Measurements from ENCODE around the gene KRT15. TPM values are rescaled to one million over a fixed set of nuclear protein-coding genes. Genes with fewer than 3 reads are reported as not detected.

Gene KRT15
- total RNA-seq, 2 donors from 2014 or later: 138 to 1,038 TPM

DNA sequence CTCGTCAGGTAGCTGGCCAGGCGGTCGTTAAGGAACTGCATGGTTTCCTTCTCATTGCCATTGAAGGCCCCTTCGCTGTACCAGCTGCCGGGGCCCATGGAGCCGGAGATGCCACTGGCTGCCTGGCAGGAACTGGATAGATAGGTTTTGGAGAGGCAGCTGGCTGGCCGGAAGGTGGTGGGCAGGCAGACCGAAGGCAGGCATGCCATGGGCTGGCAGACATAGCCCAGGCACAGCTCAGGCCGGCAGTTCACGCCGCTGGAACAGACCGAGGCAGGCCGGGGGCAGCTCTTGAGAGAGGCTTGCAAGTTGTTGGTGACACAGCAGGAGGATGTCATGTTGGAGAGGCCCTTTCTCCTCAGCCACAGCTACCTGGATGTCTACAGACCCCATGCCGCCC, 51.7 kb downstream of the KRT15 start, which contains the start of gene KRT32:
TSS of gene KRT32 (minus strand) at position 399 of the 400 bp plus-strand sequence. CDS start at position 338, 61 bp downstream.
- intact Hi-C loops (cut with DNase I): no loop called here
- no peak for DNase-seq (ENCODE audit: low spot score)
- TF ChIP-seq POLR2A (IDR thresholded peaks at IDR 0.05) (no peak), POLR2AphosphoS5 (IDR thresholded peaks at IDR 0.05) (no peak), CTCF (IDR thresholded peaks at IDR 0.05) (no peak)
- H3K36me3 ChIP-seq: no peaks in the 10 kb centered on the region
- no peaks in the 10 kb centered on the region for H3K27me3 ChIP-seq (replicated peaks; ENCODE audit: insufficient read depth)
- H3K27ac ChIP-seq: no peak within 1 kb of the TSS
- no peaks in the 10 kb centered on the region for H3K4me1 ChIP-seq (replicated peaks)
- no peak within 1 kb of the TSS for H3K4me3 ChIP-seq
- WGBS: 93% methylated on average over 14 of the region's 14 CpGs
- H3K9me3 ChIP-seq: no peaks in the 10 kb centered on the region

DNA sequence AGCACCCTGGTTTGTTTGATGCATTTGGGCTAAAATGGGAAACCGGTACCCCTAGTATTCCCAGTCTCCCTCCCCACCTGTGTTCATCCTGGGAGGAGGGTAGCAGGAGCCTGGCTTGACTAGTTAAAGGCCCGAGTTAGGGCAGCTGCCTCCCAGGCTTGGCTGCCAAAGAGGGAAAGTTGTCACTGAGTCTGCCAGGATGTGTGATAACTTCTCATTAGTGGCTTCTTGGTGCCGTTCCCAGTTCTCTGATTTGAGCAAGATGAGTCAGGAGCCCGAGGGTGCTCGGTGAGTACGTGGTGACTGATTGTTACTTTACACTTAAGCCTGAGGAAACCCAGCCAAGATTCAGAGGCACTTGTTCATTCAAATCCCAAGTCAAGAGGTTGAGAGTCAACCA, 54.0 kb downstream of the KRT15 start:
- H3K9me3 ChIP-seq: no peaks in the 10 kb centered on the region
- intact Hi-C loops (cut with DNase I): loop anchor here (5.0 kb wide), 1 partner anchor 43 kb away; the partner anchor contains the start of gene KRT13
- H3K4me1 ChIP-seq (replicated peaks): no peaks in the 10 kb centered on the region
- 11% methylated on average over 6 of the region's 6 CpGs for WGBS
- DNase-seq (ENCODE audit: low spot score): peak; percentile 87
- H3K27me3 ChIP-seq (replicated peaks; ENCODE audit: insufficient read depth): no peaks in the 10 kb centered on the region
- H3K27ac ChIP-seq: no peak overlapping the region
- no peaks in the 10 kb centered on the region for H3K36me3 ChIP-seq
- H3K4me3 ChIP-seq: no peak overlapping the region
- TF ChIP-seq POLR2AphosphoS5 (IDR thresholded peaks at IDR 0.05) (peak; percentile 85), CTCF (IDR thresholded peaks at IDR 0.05) (no peak)

- 82% methylated on average over 11 of the region's 11 CpGs for WGBS
- no peaks in the 10 kb centered on the region for H3K36me3 ChIP-seq
- intact Hi-C loops (cut with DNase I): loop anchor here (5.0 kb wide), 1 partner anchor 43 kb away; the partner anchor contains the start of gene KRT13
- no peak for DNase-seq (ENCODE audit: low spot score)
- H3K27me3 ChIP-seq (replicated peaks; ENCODE audit: insufficient read depth): no peaks in the 10 kb centered on the region
- H3K4me3 ChIP-seq: no peak overlapping the region
- no peaks in the 10 kb centered on the region for H3K9me3 ChIP-seq
- no peak overlapping the region for H3K27ac ChIP-seq
- no peak for TF ChIP-seq CTCF (IDR thresholded peaks at IDR 0.05)
- TF ChIP-seq POLR2A (IDR thresholded peaks at IDR 0.05): no peak
- no peak for TF ChIP-seq POLR2AphosphoS5 (IDR thresholded peaks at IDR 0.05)
- no peaks in the 10 kb centered on the region for H3K4me1 ChIP-seq (replicated peaks)
These were observed 54.5 kb downstream of the KRT15 start for GRCh38 chr17:41464173-41464572.

DNA sequence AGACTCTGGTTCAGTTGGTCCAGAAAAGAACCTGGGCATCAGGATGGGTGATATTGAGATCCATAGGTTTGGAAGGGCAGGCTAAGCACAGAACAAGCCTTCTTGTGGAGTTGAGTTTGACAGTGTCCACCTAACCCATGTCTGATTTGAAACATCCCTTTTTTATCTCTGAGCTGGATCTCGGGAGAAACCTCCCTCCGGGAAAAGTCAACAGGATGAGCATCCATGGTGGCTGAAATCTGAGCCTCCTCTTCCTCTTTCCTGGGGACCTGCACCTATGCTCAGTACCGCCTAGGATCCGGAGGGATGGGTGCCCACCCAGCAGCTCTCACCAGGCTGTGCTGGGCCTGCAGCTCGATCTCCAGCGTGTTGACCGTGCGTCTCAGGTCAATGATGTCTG, 54.9 kb downstream of the KRT15 start:
- 96% methylated on average over 8 of the region's 8 CpGs for WGBS
- no peak overlapping the region for H3K27ac ChIP-seq

More for the DNA sequence above, 54.9 kb downstream of the KRT15 start:
- H3K4me3 ChIP-seq: no peak overlapping the region
- DNase-seq (ENCODE audit: low spot score): no peak
- intact Hi-C loops (cut with DNase I): loop anchor here (5.0 kb wide), 1 partner anchor 44 kb away; the partner anchor contains the start of gene KRT13
- H3K27me3 ChIP-seq (replicated peaks; ENCODE audit: insufficient read depth): no peaks in the 10 kb centered on the region
- no peaks in the 10 kb centered on the region for H3K9me3 ChIP-seq
- no peak for TF ChIP-seq CTCF (IDR thresholded peaks at IDR 0.05)
- TF ChIP-seq POLR2AphosphoS5 (IDR thresholded peaks at IDR 0.05): no peak
- TF ChIP-seq POLR2A (IDR thresholded peaks at IDR 0.05): no peak
- no peaks in the 10 kb centered on the region for H3K36me3 ChIP-seq
- H3K4me1 ChIP-seq (replicated peaks): no peaks in the 10 kb centered on the region

Small RNA genes within 50 kb of the gene (microRNA-seq; reads per million reads assigned to microRNA genes)
- 33.9 reads per million, percentile 63 among the genes with 10 or more reads in this experiment for gene MIR6510

Small RNA genes within 50 kb of the gene (small RNA-seq; reads per million reads assigned to genes)
- gene RNU2-32P: 0 reads per million in 2 donors

Other genes starting within 250 kb of the KRT15 start
- gene KRTAP9-7, start 243.2 kb downstream of the KRT15 start, total RNA-seq: not detected
- not detected for gene KRTAP29-1, start 216.0 kb downstream of the KRT15 start, total RNA-seq
- gene KRTAP16-1, start 209.6 kb downstream of the KRT15 start, total RNA-seq: not detected
- gene KRTAP17-1, start 203.2 kb downstream of the KRT15 start, total RNA-seq: not detected
- gene KRT33A, start 168.1 kb downstream of the KRT15 start, total RNA-seq: not detected
- not detected for gene KRT33B, start 149.1 kb downstream of the KRT15 start, total RNA-seq
- 1 to 10 TPM in 1 of 2 donors, not detected in 1; 1.5 TPM for gene KRT34, start 136.6 kb downstream of the KRT15 start, total RNA-seq
- gene KRT31, start 121.3 kb downstream of the KRT15 start, total RNA-seq: not detected
- not detected for gene KRT37, start 94.3 kb downstream of the KRT15 start, total RNA-seq
- gene KRT38, start 77.9 kb downstream of the KRT15 start, total RNA-seq: not detected
- gene KRT32, start 51.5 kb downstream of the KRT15 start, total RNA-seq: not detected
- not detected for gene KRT35, start 37.7 kb downstream of the KRT15 start, total RNA-seq
- not detected for gene KRT36, start 29.0 kb downstream of the KRT15 start, total RNA-seq
- gene KRT13, start 13.3 kb downstream of the KRT15 start, total RNA-seq: 10 to 100 TPM; 38.4 to 62.7 TPM
- 100 to 1,000 TPM; 351 to 398 TPM for gene KRT19, start 9.4 kb upstream of the KRT15 start, total RNA-seq
- gene KRT9, start 53.2 kb upstream of the KRT15 start, total RNA-seq: not detected
- gene KRT14, start 68.0 kb upstream of the KRT15 start, total RNA-seq: 100 to 1,000 TPM in 1 of 2 donors, 10 to 100 TPM in 1; 28.1 to 298 TPM
- 1 to 10 TPM; 4.0 to 6.7 TPM for gene KRT16, start 93.9 kb upstream of the KRT15 start, total RNA-seq
- 100 to 1,000 TPM; 201 to 360 TPM for gene KRT17, start 105.7 kb upstream of the KRT15 start, total RNA-seq
- gene EIF1, start 170.0 kb upstream of the KRT15 start, total RNA-seq: 100 to 1,000 TPM; 136 to 320 TPM
- not detected for gene GAST, start 193.4 kb upstream of the KRT15 start, total RNA-seq
- 1 to 10 TPM in 1 of 2 donors, under 1 TPM in 1; 0.55 to 3.6 TPM for gene HAP1, start 215.8 kb upstream of the KRT15 start, total RNA-seq